Stimulated activated CD4-positive, alpha-beta T cell treated with anti-CD3 and anti-CD28 coated beads, Interleukin-4, amount 100 ng/mL, for 1 hour (primary cell): ENCODE results near the gene ZNF865.
A peak's percentile ranks its signal among the peaks of the same experiment; 100 is the strongest.

Experiments used
- DNase-seq: peaks from one replicate; pipeline ENCODE4 v3.0.0-alpha.2; 2020

The ZNF865 gene

DNA sequence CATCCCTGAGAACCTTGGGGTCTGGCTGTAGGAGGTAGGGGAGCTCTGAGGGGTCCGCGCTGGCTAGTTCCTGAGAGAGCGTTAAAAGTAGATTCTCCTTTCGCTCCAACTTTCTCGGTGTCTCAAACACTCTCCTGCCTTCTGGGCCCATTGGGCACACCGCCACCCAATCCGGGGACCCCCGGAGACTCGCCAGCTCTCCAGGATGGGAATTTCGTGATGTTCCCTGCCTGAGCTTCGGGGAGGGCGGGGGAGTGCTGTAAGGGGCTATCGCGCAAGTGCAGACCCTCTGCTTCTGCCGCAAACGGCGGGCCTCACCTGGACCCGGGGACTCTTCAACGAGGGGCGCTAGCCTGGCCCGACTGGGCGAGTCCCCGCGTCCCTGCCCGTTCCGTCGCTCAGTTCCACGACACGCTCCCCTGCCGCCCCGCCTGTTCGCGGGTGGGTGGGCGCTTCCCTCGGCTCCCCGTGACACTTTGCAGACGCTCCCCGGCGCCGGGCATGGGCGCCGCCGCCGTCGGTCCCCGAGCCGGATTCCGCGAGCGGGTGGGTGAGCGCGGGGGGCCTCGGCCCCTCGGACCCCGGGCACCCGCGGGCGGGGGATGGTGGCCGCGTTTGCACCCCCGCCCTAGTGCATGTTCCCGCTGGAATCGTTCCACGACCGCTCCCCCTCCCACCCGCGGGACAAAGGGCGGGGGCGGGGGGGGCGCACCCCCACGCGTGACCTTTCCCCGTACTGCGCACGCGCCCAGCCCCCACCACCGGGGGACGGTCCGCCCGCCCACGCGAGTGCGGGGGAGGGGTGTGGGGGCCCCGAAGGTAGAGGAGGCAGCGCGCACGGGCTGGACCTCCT lies 42.5 kb downstream of the ZNF865 start, which contains the start of gene CCDC106:
TSS of gene CCDC106 (plus strand) at position 481 of the 853 bp plus-strand sequence. CDS start 835 bp downstream, outside the sequence.
- DNase-seq, result peak; percentile 53

DNA sequence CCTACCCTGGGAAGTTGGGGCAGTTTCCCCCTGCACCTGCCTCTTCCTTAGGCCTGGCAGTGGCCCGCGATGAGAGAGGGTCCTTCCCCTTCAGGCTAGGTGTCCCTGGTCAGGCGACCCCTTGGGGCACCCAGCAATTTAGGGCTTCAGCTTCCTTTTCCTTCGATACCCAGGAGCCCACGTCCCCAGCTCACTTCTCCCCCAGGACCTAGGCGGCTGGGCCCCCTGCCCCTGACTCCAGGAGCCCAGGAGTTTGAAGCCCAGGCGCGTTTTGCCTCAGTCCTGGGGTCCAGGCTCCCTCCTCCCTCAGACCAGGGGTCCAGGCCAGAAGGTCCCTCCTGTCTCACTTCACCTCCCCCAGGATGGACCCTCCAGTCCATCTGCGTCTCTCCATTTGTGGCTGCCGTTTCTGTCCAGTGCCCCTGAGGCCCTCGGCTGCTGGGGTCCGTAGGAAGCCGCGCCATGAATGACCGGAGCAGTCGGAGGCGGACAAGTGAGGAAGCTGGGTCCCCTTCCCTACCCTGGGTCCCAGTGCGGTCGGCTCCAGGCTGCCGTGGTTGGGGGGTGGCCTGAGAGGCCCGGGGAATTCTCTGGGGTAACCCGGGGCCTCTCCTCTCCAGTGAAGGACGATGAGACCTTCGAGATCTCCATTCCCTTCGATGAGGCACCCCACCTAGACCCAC lies 43.3 kb downstream of the ZNF865 start:
- no peak for DNase-seq

DNA sequence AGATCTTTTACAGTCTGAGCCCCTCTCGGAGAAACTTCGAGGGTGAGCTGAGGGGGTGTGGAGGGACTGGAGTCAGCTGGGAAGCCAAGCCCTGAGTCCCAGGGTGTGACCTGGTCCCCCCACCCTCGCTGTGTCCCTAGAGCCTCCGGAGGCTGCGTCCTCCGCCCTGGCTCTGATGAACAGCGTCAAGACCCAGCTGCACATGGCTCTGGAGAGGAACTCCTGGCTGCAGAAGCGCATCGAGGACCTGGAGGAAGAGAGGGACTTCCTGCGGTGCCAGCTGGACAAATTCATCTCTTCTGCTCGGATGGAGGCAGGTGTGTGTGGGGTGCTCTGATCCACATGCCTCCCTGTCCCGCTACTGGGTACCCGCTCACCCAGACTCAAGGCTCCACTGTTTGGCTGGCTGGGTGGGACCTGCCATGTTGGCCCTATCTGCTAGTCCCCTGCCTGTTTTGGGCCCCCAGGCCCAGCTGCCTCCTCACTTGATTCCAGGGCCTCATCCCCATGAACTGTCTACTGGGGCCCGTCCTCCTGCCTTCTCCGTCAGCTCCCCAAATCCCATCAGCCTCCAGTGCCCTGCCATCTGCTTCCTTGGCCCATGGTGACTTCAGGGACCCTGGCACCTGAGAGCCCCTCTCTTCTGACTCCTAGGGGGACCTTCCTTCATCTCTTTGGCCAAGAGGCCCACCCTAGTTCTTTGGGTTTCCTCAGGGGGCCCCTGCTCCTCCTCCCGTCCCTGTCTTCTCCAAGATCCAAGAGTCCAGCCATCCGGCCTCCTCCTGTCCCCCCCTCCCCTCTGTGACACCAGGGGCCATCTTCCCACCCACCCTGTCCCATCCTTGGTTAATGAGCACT lies 44.0 kb downstream of the ZNF865 start:
- no peak for DNase-seq

DNA sequence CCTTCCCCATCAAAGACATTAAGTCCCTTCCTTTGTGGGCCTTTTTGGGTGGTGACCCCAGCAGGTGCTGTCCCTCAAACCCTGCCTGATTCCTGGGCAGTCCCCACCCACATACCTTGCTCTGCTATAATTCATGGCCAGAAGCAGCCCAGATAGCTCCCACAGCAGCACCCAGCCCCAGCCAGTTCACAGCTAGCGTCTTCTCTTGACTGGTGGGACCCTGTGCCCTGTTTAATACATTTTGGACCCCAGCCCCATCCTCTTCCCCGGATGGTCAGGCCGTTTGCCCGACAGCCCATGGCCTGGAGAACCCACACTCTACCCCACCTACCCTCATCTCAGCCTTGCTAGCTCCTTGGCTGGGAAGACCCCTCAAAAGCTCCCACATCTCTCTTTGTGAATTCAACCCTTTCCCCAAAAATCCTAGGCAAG lies 44.7 kb downstream of the ZNF865 start:
- no peak for DNase-seq

DNA sequence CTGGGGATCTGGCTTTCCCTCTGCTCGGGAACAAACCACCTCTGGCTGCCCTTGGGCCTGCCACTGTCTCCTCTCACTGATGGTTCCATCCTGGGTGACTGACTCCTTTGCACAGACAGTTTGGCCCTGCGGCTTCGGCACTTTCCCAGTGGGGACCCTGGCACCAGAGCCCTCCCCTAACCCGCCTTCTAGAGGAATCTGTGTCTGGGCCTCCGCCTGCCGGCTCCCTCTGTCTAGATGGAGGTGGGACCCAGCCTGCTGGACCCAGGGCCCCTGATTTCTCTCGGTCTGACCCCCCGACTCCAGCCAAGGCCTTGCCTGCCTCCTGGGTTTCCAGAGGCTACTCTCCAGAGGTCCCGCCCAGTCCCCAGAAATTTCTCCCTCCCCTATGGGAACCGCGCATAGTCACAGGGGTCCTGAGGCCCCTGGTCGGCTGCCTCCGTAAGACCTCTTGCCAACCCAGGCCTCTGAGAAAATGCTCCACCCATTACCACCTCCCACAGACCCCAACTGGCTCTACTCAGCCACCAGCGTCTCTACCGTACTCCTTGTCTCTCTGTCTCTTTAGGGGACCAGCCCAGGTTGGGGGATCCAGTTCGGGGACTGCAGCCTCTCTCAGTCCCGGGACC lies 45.3 kb downstream of the ZNF865 start:
- DNase-seq, result no peak

DNA sequence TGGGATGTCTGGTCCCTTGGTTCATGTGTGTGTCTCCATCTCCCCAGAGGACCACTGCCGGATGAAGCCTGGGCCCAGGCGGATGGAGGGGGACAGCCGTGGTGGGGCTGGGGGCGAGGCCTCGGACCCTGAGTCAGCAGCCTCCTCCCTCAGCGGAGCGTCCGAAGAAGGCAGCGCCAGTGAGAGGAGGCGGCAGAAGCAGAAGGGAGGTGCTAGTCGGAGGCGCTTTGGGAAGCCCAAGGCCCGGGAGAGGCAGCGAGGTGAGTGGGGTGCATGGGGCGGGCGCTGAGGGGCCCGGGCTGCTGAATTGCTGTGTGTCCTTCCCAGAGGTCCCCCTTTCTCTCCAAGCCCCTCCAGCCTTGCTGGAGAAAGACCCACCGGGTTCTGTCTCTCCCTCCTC lies 45.8 kb downstream of the ZNF865 start:
- DNase-seq, result no peak

GRCh38 chr19:55652311-55653128 lies 47.1 kb downstream of the ZNF865 start:
- no peak for DNase-seq

DNA sequence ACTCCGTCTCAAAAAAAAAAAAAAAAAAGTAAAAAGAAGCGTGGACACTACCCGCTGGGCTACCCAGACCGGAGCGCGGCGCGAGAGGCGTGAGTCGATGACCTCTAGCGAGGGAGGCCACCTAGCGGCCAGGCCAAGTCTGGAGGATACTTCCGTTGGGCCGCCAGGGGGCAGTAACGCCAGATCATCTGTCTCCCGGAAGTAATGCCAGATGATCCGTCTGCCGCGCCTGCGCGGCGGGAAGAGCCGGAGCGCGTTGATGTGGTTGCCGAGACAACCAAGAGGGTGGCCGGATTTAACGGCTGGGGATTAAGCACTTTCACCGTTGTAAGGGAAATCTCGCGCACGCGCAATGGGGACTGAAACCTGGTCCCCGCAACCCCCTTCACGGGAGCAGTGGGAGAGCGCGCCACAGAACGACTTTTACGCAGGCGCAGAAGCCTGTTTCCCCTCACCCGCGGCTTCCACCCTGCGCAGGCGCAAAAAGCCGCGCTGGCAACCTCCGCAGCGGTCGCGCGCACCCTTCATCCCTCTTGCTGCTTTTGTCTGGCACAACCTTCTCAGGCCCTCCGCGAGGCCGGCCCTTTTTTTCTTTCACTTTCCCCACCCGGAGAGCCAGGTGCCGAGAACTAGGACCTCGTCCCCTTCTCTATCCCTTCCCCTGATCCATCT lies 48.3 kb downstream of the ZNF865 start:
- DNase-seq, result peak; percentile 98

GRCh38 chr19:55654323-55654867 lies 48.9 kb downstream of the ZNF865 start:
- peak; percentile 100 for DNase-seq

DNA sequence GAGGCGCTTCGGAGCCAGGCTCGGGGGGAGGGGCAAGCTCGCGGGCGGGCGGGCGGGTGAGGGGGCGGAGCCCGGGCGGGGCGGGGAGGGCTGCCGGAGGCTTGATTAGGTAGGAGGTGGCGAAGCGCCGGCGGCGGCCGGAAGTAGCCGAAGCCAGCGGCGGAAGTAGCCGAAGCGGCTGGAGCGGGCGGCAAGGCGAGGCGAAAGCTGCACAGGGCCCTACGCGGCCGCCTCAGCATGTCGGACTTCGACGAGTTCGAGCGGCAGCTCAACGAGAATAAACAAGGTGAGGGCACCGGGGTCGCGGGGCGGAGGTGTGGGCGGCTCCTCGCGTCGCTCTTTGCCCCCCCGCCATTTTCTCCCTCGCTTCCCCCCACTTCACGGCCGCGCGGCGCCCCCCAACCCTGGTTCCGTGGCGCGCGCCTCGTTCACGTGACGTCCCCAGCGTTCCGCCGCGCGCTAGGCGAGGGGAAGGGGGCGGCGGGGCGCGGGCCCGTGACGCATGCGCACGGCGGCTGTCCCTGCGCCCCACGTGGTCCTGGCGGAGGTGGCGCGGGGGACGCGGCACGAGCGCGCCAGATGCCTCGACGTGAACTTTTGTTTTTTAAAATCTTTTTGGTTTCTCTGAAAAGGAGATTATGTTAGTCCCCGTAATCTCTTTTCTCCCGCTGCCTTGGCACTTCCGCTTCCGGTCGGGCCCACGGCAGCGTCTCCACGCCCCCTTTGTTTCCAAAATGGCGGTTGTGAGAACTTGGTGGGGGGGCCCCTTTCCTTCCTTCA lies 49.6 kb downstream of the ZNF865 start, which contains the start of gene U2AF2:
TSS of gene U2AF2 (plus strand) at position 168 of the 780 bp plus-strand sequence. CDS start at position 238, 70 bp downstream.
- peak; percentile 97 for DNase-seq

DNA sequence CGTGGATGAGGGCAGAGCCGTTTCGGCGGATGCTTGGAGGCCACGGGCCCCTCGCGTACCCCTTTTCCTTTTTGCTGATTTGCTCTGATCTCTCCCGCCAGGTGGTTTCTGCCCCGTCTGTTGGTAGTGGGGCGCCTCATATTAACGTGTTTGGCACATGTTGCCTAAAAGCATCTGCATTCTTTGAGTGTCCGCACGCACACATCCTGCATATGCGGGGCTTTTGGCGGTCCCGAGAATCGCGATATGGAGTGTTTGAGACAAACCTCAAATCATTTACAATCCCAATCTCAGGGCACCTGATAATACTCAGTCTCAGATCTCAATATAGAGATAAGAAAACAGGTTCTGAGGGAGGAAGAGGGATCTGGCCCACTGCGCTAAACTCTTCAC lies 50.2 kb downstream of the ZNF865 start:
- no peak for DNase-seq

- no peak for DNase-seq
Measured at GRCh38 chr19:55656552-55656951, 51.1 kb downstream of the ZNF865 start.

DNA sequence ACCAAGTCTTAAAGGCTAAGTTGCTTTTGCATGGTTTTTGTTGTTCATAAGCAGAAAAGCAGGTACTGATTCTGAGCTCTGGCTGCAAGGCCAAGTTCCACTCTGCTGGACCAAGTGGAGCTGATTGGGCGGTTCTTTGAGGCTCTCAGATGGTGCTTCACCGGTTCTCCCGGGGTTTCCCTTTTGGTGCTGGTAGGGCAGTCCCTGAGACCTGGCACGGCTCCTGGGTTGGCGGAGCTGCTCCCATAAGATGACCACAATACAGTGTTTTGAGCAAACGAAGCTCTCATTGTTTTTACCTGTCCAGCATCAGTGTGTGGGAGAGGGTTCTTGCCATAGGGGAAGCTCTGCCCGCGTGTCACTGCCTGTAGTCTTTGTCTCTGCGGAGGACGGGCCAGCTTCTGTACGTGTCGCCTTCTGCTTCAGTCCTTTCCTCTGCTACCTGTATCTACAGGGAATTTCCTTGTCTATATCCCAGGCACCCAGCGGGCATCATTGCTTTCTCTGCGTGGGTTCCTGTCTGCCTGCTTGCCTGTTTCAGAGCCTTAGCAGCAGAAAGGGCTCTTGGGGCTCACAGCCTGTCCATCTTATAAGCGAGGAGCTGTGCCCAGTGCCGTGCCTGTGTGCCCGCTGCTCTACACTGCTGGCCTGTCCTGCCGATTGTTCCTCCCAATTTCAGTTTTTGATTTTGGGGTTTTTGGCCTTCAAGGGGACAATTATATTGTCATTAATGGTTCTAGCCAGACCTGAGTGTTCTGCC lies 51.7 kb downstream of the ZNF865 start:
- no peak for DNase-seq

- no peak for DNase-seq
Measured at GRCh38 chr19:55658846-55659459, 53.5 kb downstream of the ZNF865 start.

- no peak for DNase-seq
Measured at GRCh38 chr19:55659822-55660221, 54.4 kb downstream of the ZNF865 start.

GRCh38 chr19:55660404-55660803 lies 55.0 kb downstream of the ZNF865 start:
- no peak for DNase-seq

DNA sequence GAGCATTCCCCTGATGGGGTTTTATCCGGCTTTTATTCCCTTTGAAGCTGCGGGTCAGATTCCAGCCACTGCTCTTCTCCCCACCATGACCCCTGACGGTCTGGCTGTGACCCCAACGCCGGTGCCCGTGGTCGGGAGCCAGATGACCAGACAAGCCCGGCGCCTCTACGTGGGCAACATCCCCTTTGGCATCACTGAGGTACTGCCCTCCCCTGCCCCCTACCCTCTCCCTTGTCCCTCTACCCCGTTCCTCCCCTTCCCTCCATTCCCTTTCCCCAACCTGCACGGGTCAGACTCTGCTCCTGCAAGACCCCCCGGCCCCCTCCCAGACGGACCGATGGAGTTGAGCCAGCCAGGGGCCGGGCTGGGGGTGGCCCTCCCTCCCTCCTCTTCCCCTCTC lies 55.5 kb downstream of the ZNF865 start:
- DNase-seq, result no peak

DNA sequence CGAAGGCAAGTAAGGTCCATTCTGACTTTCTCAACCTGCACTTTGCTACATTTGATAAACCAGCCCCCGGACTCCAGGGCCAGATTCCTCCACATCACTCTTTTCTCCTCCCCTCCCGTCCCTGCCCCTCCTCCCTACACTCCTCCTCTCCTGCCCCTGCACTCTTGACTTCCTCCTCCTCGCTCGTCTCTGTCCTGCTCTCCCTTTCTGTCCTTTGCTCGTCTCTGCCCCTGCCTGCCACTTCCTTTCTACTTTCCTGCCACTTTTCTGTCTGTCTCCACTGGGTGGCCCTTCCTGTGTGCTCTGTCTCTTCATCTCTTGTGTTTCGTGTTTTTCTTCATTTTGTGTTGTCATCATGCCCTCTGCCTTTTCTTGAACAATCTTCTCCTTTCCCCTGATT lies 56.4 kb downstream of the ZNF865 start:
- no peak for DNase-seq
